Endothelial cell of umbilical vein (primary cell): Measurements from ENCODE around the gene CTNNA2.

Source experiments
- CTCF ChIP-seq, 2 donors: IDR thresholded peaks; 1 replicate in 1 of 2; 2 replicates in 1 of 2; pipeline ENCODE4 v1.5.1; 2011; ENCODE audit warnings: low read length in 2 of 2, mild to moderate bottlenecking in 2 of 2, moderate library complexity in 2 of 2, control low read depth in 1 of 2, inconsistent platforms in 1 of 2, low read depth in 1 of 2; ENCODE audit not compliant: insufficient read depth in 1 of 2; ENCODE audit errors: extremely low read depth in 1 of 2
- JUN ChIP-seq: IDR thresholded peaks from 2 replicates; pipeline ENCODE4 v1.6.1; 2011; ENCODE audit warnings: borderline replicate concordance, low read depth; ENCODE audit not compliant: insufficient read length, insufficient read depth
- MYC ChIP-seq: IDR thresholded peaks from one replicate; pipeline ENCODE4 v1.6.1; 2011; ENCODE audit warnings: mild to moderate bottlenecking, low read depth, low read length
- POLR2A ChIP-seq: IDR thresholded peaks from 2 replicates; pipeline ENCODE4 v1.6.1; 2012; ENCODE audit warnings: low read depth, mild to moderate bottlenecking, control low read depth, low read length

- no peak for TF ChIP-seq POLR2A
- no peak for TF ChIP-seq CTCF (IDR thresholded peaks at IDR 0.05; ENCODE audit: extremely low read depth in 1 of 2, insufficient read depth in 1 of 2, low read depth in 1 of 2, low read length in 2 of 2)
- no peak for TF ChIP-seq MYC
- TF ChIP-seq JUN: no peak
Observed at GRCh38 chr2:80222644-80223043, 709.8 kb downstream of the CTNNA2 start.
